Activated naive CD4-positive, alpha-beta T cell treated with Interleukin-2 at 50 U/mL for 16 hours (primary cell): ENCODE measurements around the gene LTB.
A peak's percentile ranks its signal among the peaks of the same experiment; 100 is the strongest.

Experiments used
- DNase-seq: peaks from one replicate; pipeline ENCODE4 v3.0.0-alpha.2; 2020

The LTB gene, protein sequence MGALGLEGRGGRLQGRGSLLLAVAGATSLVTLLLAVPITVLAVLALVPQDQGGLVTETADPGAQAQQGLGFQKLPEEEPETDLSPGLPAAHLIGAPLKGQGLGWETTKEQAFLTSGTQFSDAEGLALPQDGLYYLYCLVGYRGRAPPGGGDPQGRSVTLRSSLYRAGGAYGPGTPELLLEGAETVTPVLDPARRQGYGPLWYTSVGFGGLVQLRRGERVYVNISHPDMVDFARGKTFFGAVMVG

DNA sequence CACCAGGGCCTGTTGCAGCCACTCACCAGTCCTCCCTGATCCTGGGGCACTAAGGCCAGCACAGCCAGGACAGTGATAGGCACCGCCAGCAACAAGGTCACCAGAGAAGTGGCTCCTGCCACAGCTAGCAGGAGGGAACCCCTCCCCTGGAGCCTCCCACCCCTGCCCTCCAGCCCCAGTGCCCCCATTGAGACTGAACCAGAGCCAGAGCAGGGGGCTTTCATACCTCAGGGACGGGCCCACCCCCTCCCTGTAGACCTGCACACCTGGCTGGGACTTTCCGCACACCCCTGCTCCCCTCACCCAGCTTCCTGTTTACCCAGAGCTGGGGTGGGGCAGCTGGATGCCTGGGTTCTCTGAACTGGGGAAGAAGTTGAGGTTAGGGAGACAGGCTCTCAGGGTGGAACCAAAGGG is at the start of gene LTB:
TSS of gene LTB (minus strand) at position 195 of the 414 bp plus-strand sequence. CDS start at position 188, 7 bp downstream.
- DNase-seq = peak; percentile 59

DNA sequence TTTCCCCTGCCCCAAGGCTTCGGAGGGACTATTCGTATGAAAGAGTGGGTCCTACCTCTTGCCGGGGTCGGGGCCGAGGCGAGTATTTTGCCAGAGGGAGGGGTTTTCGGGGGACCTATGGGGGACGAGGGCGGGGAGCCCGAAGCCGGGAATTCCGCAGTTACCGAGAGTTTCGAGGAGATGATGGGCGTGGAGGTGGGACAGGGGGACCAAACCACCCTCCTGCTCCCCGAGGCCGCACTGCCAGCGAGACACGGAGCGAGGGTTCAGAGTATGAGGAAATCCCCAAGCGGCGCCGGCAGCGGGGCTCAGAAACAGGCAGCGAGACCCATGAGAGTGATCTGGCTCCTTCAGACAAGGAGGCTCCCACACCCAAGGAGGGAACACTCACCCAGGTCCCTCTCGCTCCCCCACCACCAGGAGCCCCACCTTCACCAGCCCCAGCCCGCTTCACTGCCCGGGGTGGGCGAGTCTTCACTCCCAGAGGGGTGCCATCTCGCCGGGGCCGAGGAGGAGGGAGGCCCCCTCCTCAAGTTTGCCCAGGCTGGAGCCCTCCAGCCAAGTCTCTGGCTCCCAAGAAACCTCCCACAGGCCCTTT is 49.6 kb upstream of the LTB start:
- no peak for DNase-seq

GRCh38 chr6:31631209-31631608 is 49.0 kb upstream of the LTB start:
- no peak for DNase-seq

DNA sequence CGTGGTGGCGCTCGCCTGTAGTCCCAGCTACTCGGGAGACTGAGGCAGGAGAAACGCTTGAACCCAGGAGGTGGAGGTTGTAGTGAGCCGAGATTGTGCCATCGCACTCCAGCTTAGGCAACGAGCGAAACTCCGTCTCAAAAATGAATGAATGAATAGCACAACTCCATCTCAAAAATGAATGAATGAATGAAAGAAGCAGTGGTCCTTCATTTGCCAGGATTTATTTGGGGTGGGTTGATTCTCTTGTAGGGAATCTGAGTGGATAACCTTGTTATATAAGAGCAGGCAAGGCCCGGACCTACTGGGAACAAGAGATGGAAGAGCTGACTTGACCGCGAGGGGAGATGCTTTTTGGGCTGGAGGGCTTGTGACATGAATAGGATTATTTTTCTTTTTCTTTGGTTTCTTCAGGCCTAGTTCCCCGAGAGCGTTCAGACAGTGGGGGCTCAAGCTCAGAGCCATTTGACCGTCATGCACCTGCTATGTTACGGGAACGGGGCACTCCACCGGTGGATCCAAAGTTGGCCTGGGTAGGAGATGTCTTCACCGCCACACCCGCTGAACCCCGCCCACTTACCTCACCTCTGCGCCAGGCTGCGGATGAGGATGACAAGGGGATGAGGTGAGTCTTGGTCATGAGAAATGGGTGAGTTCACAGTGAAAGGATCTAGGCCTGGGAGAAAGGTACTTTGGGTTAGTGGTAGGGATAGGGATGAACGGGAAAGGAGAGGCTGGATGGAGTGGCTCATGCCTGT is 48.1 kb upstream of the LTB start:
- no peak for DNase-seq

DNA sequence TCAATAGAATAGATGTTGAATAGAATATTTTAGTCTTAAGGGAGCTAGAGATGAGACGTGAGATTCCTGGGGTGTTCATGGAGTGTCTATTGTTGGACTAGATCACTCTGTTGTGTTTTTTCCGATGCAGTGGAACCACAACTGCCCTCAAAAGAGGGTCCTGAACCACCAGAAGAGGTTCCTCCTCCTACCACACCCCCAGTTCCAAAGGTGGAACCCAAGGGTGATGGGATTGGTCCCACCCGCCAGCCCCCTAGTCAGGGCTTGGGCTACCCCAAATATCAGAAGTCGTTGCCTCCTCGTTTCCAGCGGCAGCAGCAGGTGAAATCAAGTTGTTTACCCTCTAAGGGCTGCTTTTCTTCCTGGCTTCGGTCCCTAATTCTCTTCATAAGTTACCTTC is 46.8 kb upstream of the LTB start:
- no peak for DNase-seq

DNA sequence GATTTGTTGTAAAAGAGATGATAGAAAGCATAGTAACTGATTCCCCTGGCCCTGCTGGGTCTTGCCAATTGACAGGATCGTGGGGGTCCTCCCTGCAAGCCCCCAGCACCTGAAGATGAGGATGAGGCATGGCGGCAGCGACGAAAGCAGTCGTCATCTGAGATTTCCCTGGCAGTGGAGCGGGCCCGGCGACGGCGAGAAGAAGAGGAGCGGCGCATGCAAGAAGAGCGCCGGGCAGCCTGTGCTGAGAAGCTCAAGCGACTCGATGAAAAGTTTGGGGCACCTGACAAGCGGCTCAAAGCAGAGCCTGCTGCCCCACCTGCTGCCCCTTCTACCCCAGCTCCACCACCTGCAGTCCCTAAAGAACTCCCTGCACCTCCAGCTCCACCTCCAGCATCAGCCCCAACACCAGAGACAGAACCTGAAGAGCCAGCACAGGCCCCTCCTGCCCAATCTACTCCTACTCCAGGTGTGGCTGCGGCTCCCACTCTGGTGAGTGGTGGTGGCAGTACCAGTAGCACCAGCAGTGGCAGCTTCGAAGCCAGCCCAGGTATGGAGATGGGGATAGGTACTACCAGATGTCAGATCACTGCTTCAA is 45.6 kb upstream of the LTB start:
- DNase-seq = no peak

GRCh38 chr6:31626952-31627351 is 44.7 kb upstream of the LTB start:
- DNase-seq = no peak

- DNase-seq = no peak
These were observed 41.8 kb upstream of the LTB start for GRCh38 chr6:31624070-31624469.

GRCh38 chr6:31622684-31623091 is 40.5 kb upstream of the LTB start:
- no peak for DNase-seq

DNA sequence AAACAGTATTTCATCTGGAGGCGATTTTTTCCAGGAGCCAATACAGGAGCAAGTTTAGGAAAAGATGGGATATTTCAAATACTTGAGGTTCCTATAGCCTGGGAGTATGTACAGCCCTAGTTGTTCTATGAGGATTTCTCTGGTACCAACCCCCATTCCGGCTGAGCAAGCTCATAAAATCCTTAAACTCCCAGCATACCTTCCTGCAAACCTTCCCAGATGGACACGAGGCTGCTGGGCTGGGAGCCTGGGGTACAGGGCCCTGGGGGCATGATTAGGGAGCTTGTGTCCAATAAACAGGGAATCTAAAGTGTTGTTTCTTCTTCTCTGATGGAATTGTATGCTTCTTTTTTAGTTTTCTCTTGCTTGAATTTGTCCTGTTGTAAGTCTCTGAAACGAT is 39.8 kb upstream of the LTB start:
- DNase-seq = no peak

- no peak for DNase-seq
These were observed 39.2 kb upstream of the LTB start for GRCh38 chr6:31621320-31621939.

DNA sequence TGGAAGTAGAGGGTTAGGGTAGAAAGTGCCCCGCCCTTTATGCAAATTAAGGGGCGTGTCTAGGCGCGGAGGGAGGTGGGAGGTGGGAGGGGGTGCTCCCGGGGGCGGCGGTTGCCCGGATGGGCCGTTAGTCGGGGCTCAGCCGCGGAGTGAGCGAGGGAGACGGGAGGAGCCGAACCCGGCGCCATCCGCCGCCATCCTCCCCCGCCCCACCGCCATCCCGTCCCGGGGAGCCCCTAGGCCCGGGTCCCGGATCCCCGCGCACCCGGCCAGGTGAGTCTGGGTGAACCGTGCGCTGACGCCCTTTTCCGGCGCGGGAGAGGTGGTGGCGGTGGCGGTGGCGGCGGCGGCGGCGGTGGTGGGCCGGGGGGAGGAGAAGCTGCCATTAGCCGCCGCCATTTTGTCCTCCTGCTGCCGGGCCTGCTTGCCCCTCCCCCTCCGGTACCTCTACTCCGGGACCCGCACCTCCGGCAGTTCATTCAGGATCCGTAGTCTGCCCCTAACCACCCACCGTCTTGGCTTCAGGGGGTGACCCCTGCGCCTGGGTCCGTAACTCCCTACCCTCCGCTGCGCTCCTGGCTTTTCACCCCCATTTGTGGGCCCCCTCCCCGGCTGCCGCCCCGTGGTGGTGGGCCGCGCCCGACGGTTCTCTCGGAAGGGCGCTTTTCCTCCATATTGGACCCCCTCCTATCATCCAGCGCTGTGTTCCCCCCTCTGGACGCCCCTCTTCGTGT is 38.5 kb upstream of the LTB start, which contains the start of gene PRRC2A:
TSS of gene PRRC2A (plus strand) at position 130 of the 734 bp plus-strand sequence. CDS start 2,075 bp downstream, outside the sequence.
- peak; percentile 82 for DNase-seq

DNA sequence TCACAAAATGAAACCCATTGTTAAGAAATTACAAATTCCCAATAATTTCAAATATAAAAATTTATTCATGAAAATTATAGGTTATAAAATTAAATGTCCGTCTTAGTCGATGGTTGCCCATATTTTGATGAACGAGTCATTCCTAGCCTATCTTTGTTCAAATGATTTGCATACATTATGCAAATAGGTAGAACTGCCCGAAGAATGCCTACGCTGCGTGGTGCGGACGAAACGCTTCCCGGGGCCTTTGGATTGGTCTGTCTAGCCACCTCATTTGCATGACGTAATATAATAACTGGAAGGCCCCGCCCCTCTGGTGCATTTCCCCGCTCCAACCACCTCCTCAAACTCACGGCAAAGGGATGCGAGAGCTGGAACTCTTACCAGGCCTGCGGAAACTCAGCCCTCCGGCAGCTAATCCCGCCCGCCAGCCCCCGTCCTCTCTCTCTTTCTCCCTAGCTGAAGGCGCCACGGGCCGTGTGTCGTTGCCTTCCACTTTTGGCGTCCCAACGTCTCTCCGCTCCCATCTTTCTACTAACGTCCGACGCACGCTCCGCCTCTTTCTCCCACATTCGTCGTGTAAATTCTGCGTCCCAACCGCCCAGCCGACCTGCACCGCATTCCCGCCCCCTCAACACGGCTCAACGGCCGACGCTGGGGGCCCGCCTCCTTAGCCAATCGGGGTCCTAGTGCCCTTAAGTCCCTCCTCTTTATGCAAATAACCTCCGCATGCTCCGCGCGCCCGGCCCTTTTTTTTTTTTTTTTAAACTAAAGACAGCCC is 37.8 kb upstream of the LTB start:
- peak; percentile 97 for DNase-seq

DNA sequence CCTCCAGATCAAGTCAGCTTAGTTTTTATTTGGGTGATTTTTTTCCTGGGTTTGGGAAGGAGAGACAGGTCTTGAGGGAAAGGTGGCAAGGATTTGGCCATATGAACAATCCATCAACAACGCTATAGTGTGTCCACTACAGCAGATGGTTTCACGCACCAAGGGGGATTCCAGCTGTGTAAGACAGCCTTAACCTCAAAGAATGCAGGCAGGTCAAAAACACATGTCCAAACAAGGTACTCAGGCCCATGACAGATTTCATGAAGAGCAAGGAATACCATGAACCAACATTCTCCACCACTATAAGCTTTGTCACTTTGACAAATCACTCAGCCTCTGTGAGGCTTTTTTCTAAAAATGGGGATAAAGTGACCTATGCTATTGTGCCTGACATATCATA is 34.8 kb upstream of the LTB start:
- no peak for DNase-seq

GRCh38 chr6:31615748-31616147 is 33.5 kb upstream of the LTB start:
- DNase-seq = no peak

- DNase-seq = no peak
These were observed 32.7 kb upstream of the LTB start, which contains the start of gene AIF1 for GRCh38 chr6:31614684-31615578. Gene AIF1 (plus strand): TSS chr6:31615234. CDS start chr6:31615330, 96 bp downstream.

DNA sequence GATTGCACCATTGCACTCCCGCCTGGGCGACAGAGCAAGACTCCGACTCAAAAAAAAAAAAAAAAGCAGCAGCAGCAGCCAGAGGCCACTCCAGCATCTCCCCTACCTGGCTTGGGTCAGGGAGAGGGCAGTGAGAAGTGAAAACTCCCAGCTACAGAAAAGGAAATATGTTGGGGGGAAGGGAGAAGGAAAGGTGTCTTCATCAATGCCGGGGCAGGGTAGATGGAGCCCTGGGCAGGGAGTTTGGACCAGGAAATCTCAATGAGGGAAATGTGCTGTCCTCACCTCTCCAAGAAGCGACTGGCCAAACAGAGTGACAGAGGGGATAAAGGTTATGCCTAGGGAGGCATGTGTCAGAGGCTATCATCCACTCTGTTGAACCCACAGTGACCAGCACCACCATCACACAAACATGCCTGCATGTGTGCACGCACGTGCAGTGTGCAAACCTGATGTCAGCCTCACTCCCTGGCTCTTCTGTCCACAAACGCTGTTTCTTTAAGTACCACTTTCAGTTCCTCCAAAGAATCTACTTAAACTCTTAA is 31.9 kb upstream of the LTB start:
- no peak for DNase-seq

DNA sequence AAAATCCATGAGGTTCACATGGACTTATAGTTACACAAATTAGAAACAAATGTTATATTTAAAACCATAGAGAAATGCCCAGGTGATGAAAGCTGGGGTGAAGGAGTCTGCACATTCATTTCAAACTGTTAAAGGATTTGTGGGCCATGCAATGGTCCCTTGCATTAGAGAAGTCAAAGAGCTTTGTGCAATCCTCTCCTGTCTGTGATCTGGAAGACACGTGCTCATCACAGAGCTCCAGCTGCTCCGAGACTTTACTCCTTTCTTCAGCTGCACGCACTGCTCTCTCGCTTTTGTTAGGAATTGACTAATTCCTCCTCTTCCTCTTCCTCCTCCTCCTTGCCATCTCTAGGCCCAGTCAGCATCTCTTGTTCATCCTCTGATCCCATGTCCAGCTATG is 28.7 kb upstream of the LTB start:
- no peak for DNase-seq

DNA sequence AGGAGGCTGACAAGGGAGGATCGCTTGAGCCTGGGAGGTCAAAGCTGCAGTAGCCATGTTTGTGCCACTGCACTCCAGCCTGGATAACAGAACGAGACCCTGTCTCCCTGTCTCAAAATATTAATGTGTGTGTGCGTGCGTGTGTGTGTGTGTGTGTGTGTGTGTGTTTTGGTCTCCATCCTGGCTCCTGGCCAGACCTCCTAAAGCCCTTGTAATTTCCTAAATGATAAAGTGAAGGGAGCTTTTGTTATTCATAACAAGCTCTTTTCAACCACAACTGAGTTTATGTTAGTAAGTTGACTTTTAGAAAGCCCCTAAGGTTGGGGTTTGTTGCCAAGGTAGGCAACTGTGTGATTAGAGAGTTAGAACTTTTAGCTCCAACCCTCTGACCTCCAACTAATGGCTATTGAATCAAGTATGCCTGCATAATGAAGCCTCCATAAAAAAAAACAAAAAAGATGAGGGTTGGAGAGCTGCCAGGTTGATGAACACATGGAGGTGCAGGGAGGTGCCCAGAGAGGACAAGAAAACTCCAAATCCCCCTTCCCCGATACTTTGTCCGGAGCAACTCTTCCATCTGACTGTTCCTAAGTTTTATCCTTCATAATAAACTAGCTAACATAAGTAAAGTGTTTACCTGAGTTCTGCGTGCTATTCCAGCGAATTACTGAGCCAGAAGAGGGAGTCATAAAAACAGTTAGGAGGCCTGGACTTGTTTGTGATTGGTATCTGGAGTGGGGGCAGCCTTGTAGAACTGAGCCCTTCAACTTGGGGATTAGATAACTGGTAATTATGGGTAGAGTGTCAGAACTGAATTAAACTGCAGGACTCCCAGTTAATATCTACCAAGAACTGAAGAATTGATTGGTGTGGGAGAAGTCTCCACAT is 27.5 kb upstream of the LTB start:
- DNase-seq = no peak
